Islet of Langerhans (tissue), 1 donor: ENCODE data around the gene TTYH3.
"Not testable (repeated sequence)": the region's sequence is repeated elsewhere in the genome, so short reads cannot be mapped to it uniquely, and the experiment has no call there.

Experiments used
- FAIRE-seq: peaks from one replicate; lab custom pipeline; 2011; peaks lifted over from hg19 to GRCh38; lab: Jason Lieb, UNC

TTYH3 gene

GRCh38 chr7:2666588-2667250 is 34.9 kb downstream of the TTYH3 start:
- no peak for FAIRE-seq

- FAIRE-seq, result no peak
Measured at GRCh38 chr7:2667843-2668242, 36.1 kb downstream of the TTYH3 start.

- no peak for FAIRE-seq
Measured at GRCh38 chr7:2668401-2668800, 36.6 kb downstream of the TTYH3 start.

- FAIRE-seq, result no peak
Measured at GRCh38 chr7:2670171-2670570, 38.4 kb downstream of the TTYH3 start.

GRCh38 chr7:2670720-2671391 is 39.1 kb downstream of the TTYH3 start:
- FAIRE-seq, result no peak

GRCh38 chr7:2673214-2673613 is 41.4 kb downstream of the TTYH3 start:
- not testable (repeated sequence) for FAIRE-seq

GRCh38 chr7:2673934-2674333 is 42.1 kb downstream of the TTYH3 start:
- FAIRE-seq, result no peak

- no peak for FAIRE-seq
Measured at GRCh38 chr7:2675256-2675764, 43.5 kb downstream of the TTYH3 start.

- not testable (repeated sequence) for FAIRE-seq
Measured at GRCh38 chr7:2676576-2676975, 44.8 kb downstream of the TTYH3 start.

- not testable (repeated sequence) for FAIRE-seq
Measured at GRCh38 chr7:2678454-2678853, 46.7 kb downstream of the TTYH3 start.

GRCh38 chr7:2679135-2680127 is 47.6 kb downstream of the TTYH3 start:
- not testable (repeated sequence) for FAIRE-seq

GRCh38 chr7:2680256-2680655 is 48.5 kb downstream of the TTYH3 start:
- FAIRE-seq, result no peak

- no peak for FAIRE-seq
Measured at GRCh38 chr7:2680792-2681490, 49.2 kb downstream of the TTYH3 start.

- FAIRE-seq, result no peak
Measured at GRCh38 chr7:2681929-2682799, 50.4 kb downstream of the TTYH3 start.

GRCh38 chr7:2684501-2684900 is 52.7 kb downstream of the TTYH3 start:
- FAIRE-seq, result no peak

GRCh38 chr7:2686101-2686500 is 54.3 kb downstream of the TTYH3 start:
- no peak for FAIRE-seq

GRCh38 chr7:2687338-2687869 is 55.6 kb downstream of the TTYH3 start:
- FAIRE-seq, result no peak

GRCh38 chr7:2687881-2688318 is 56.1 kb downstream of the TTYH3 start, which contains the start of gene AMZ1:
TSS of gene AMZ1 (plus strand) at chr7:2688202. CDS start at chr7:2700452, 12,250 bp downstream.
- no peak for FAIRE-seq

- no peak for FAIRE-seq
Measured at GRCh38 chr7:2688409-2689342, 56.9 kb downstream of the TTYH3 start.
